ENCODE measurements around the gene TEN1. TPM values are rescaled to one million over a fixed set of nuclear protein-coding genes. Genes with fewer than 3 reads are reported as not detected.

TEN1 gene
- total and polyA plus RNA-seq, 2 of the 13 experiments (the other 11 are each of a cell fraction or from before 2014, with no cell fraction given) = 18.0 to 21.3 TPM

- no peak for TF ChIP-seq GMEB2 (CRISPR knock-in tag; IDR thresholded peaks at IDR 0.05; ENCODE audit: low read depth)
- TF ChIP-seq GZF1 (CRISPR knock-in tag; IDR thresholded peaks at IDR 0.05) = no peak
- TF ChIP-seq ETV5 (CRISPR knock-in tag; IDR thresholded peaks at IDR 0.05; ENCODE audit: borderline replicate concordance) = peak; percentile 31; the same call in 1 of the 2 replicates
- no peak for TF ChIP-seq ZNF775 (CRISPR knock-in tag; IDR thresholded peaks at IDR 0.05; ENCODE audit: borderline replicate concordance)
- no peak for TF ChIP-seq NR2C2 (CRISPR knock-in tag; IDR thresholded peaks at IDR 0.05; ENCODE audit: borderline replicate concordance)
- TF ChIP-seq MEIS2 (CRISPR knock-in tag; IDR thresholded peaks at IDR 0.05) = no peak
- no peak for TF ChIP-seq ZNF597 (CRISPR knock-in tag; IDR thresholded peaks at IDR 0.05)
- no peak for TF ChIP-seq NAIF1 (CRISPR knock-in tag; IDR thresholded peaks at IDR 0.05; ENCODE audit: borderline replicate concordance)
- TF ChIP-seq POLR2AphosphoS5 (IDR thresholded peaks at IDR 0.05; ENCODE audit: low read depth, low read length) = no peak
- TF ChIP-seq ZNF792 (CRISPR knock-in tag; IDR thresholded peaks at IDR 0.05) = no peak
- no peak for TF ChIP-seq CHD2 (IDR thresholded peaks at IDR 0.05; ENCODE audit: low read depth, low read length)
- no peak for TF ChIP-seq ADNP (CRISPR knock-in tag; IDR thresholded peaks at IDR 0.05)
- TF ChIP-seq ZNF460 (CRISPR knock-in tag; IDR thresholded peaks at IDR 0.05; ENCODE audit: borderline replicate concordance) = peak; percentile 42; the same call in 1 of the 2 replicates
- TF ChIP-seq GFI1 (CRISPR knock-in tag; IDR thresholded peaks at IDR 0.05; ENCODE audit: borderline replicate concordance) = peak; percentile 24; the same call in 1 of the 2 replicates
- TF ChIP-seq, protein P1, sequence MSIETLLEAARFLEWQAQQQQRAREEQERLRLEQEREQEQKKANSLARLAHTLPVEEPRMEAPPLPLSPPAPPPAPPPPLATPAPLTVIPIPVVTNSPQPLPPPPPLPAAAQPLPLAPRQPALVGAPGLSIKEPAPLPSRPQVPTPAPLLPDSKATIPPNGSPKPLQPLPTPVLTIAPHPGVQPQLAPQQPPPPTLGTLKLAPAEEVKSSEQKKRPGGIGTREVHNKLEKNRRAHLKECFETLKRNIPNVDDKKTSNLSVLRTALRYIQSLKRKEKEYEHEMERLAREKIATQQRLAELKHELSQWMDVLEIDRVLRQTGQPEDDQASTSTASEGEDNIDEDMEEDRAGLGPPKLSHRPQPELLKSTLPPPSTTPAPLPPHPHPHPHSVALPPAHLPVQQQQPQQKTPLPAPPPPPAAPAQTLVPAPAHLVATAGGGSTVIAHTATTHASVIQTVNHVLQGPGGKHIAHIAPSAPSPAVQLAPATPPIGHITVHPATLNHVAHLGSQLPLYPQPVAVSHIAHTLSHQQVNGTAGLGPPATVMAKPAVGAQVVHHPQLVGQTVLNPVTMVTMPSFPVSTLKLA (IDR thresholded peaks at IDR 0.05) = no peak
- no peak for TF ChIP-seq ZNF768 (CRISPR knock-in tag; IDR thresholded peaks at IDR 0.05)
- no peak for TF ChIP-seq SATB2 (CRISPR knock-in tag; IDR thresholded peaks at IDR 0.05)
- TF ChIP-seq FOXA1 (IDR thresholded peaks at IDR 0.05) = no peak
- no peak for TF ChIP-seq FOXA1 (CRISPR knock-in tag; IDR thresholded peaks at IDR 0.05)
- no peak for TF ChIP-seq ZNF747 (CRISPR knock-in tag; IDR thresholded peaks at IDR 0.05; ENCODE audit: borderline replicate concordance)
- no peak for TF ChIP-seq U2AF1 (optimal IDR thresholded peaks at IDR 0.05; ENCODE audit: low read depth, low read length)
- TF ChIP-seq, protein P2, sequence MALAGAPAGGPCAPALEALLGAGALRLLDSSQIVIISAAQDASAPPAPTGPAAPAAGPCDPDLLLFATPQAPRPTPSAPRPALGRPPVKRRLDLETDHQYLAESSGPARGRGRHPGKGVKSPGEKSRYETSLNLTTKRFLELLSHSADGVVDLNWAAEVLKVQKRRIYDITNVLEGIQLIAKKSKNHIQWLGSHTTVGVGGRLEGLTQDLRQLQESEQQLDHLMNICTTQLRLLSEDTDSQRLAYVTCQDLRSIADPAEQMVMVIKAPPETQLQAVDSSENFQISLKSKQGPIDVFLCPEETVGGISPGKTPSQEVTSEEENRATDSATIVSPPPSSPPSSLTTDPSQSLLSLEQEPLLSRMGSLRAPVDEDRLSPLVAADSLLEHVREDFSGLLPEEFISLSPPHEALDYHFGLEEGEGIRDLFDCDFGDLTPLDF (CRISPR knock-in tag; IDR thresholded peaks at IDR 0.05) = no peak
- no peak for TF ChIP-seq ZBTB1 (CRISPR knock-in tag; IDR thresholded peaks at IDR 0.05; ENCODE audit: borderline replicate concordance)
- no peak for TF ChIP-seq ZNF296 (CRISPR knock-in tag; conservative IDR thresholded peaks at IDR 0.05)
- no peak for TF ChIP-seq HES4 (CRISPR knock-in tag; IDR thresholded peaks at IDR 0.05; ENCODE audit: borderline replicate concordance)
- TF ChIP-seq PRMT3 (CRISPR knock-in tag; IDR thresholded peaks at IDR 0.05; ENCODE audit: borderline replicate concordance, low read depth) = no peak
- TF ChIP-seq ZNF652 (CRISPR knock-in tag; IDR thresholded peaks at IDR 0.05; ENCODE audit: borderline replicate concordance, low read depth) = no peak
Observed at GRCh38 chr17:75970011-75970523, 9.0 kb upstream of the TEN1 start (continued).

All from HepG2 (cell line).